Ovary (tissue), 9 donors: ENCODE measurements around the gene WWOX. TPM values are rescaled to one million over a fixed set of nuclear protein-coding genes. Genes with fewer than 3 reads are reported as not detected.

Source experiments
- DNase-seq, 5 donors: peaks; one replicate each; pipeline ENCODE4 v3.0.0-alpha.2; 2019 to 2020
- H3K27ac ChIP-seq, 2 donors: fragments of 200-600 bp; one replicate each; pipeline versions ENCODE4 v1.5.1 to v1.8.0; 2019 to 2022
- H3K27me3 ChIP-seq: fragments of 200-600 bp; one replicate; pipeline ENCODE4 v1.8.0; 2022
- H3K36me3 ChIP-seq: fragments of 200-600 bp; sonication (generic); one replicate; pipeline ENCODE4 v1.5.1; 2019
- H3K4me1 ChIP-seq: one replicate; pipeline ENCODE4 v1.8.1; 2013; ENCODE audit warnings: mild to moderate bottlenecking, moderate library complexity; ENCODE audit not compliant: insufficient read depth
- H3K4me3 ChIP-seq: fragments of 200-600 bp; sonication (generic); one replicate; pipeline ENCODE4 v1.5.1; 2017
- H3K9me3 ChIP-seq, 2 donors: fragments of 200-600 bp in 1 of 2; sonication (generic) in 1 of 2; one replicate each; pipeline versions ENCODE4 v1.5.1 to v1.8.1; 2013 to 2019; ENCODE audit warnings: mild to moderate bottlenecking in 1 of 2, moderate library complexity in 1 of 2
- CTCF ChIP-seq, 3 donors: fragments of 450-650 bp in 2 of 3; fragments of 200-600 bp in 1 of 3; IDR thresholded peaks; one replicate each; pipeline versions ENCODE4 v1.5.1 to v1.8.0; 2016 to 2022; ENCODE audit warnings: antibody characterized with exemption in 3 of 3, mild to moderate bottlenecking in 1 of 3
- EP300 ChIP-seq: sonication (generic); formaldehyde crosslinking; IDR thresholded peaks from one replicate; pipeline ENCODE4 v1.6.1; 2017; ENCODE audit warnings: antibody characterized with exemption
- POLR2A ChIP-seq: fragments of 450-650 bp; IDR thresholded peaks from one replicate; pipeline ENCODE4 v1.6.1; 2017; ENCODE audit warnings: antibody characterized with exemption, mild to moderate bottlenecking, moderate library complexity
- WGBS, 3 donors: extraction: QIAGEN DNeasy Blood & Tissue Kit in 1 of 3; methylation state at CpG; one replicate each; pipeline versions ENCODE4 v1.1.5 to v1.1.7; 2013 to 2017; 5-methylcytosine and 5-hydroxymethylcytosine counted together
- intact Hi-C, 4 donors: fragments of 100-400 bp; cut with DNase I; formaldehyde crosslinking; loops; one replicate each; pipeline versions ENCODE4 v1.11.0 to v1.15.1; 2022 to 2023
- polyA plus RNA-seq, 2 donors: library from polyadenylated mRNA; stranded (reverse); fragments of 200-250 nt in 1 of 2; fragments of 350-450 nt in 1 of 2; fragmentation: Illumina TruSeq in 1 of 2; extraction: RNeasy Lipid Tissue Mini Kit (QIAGEN cat#74804) in 1 of 2; gene quantifications; one replicate each; pipeline ENCODE4 v1.2.3, GENCODE V29; 2013 to 2014
- total RNA-seq, 7 donors: library from RNA; depleted of rRNA in 2 of 7; stranded (reverse); fragments of >200 nt in 2 of 7; fragmentation: NEBNext Ultra II Directional in 3 of 7; extraction: Animal tissue kit (Norgen Biotek cat#: 25700) in 3 of 7; gene quantifications; one replicate each; pipeline versions ENCODE4 v1.1.0 to v1.2.4, GENCODE V29; 2016 to 2023
- donor health status: DM: no; HTN: no; CAD: no; lungs with moderate emphysema.
- donor health status: DM: no; HTN: no; CAD: no.
- donor health status: Bipolar disorder and iron deficiency.
- donor health status: DM: yes; HTN: yes; CAD: no.
- donor health status: DM: no; HTN: no; CAD: no.
- donor health status: DM: yes; HTN: yes; CAD: no.

The WWOX gene
- total and polyA plus RNA-seq, 9 donors = 11.0 to 40.5 (median 25.2) TPM

GRCh38 chr16:78129349-78129748, 29.9 kb downstream of the WWOX start:
- Histone ChIP-seq H3K36me3 (no peaks in the 10 kb centered on the region), H3K27ac (no peak overlapping the region), H3K4me3 (no peak overlapping the region), H3K9me3 (no peaks in the 10 kb centered on the region), H3K4me1 (peaks cover 5% of the 10 kb centered on the region), H3K27me3 (no peaks in the 10 kb centered on the region)
- TF ChIP-seq EP300 = no peak
- TF ChIP-seq CTCF (IDR thresholded peaks at IDR 0.05) = no peak
- no peak for TF ChIP-seq POLR2A
- WGBS, 3 donors = 31 to 58% (median 53%) methylated on average over 2 of the region's 2 CpGs
- intact Hi-C loops = loop anchor here in 2 of 4 donors (10.0 kb wide), 2 partner anchors 105 to 375 kb away; no protein-coding TSS in a partner anchor
- DNase-seq = no peak

- H3K27ac ChIP-seq = no peak overlapping the region
- 82 to 84% (median 83%) methylated on average over 4 of the region's 4 CpGs for WGBS, 3 donors
- TF ChIP-seq POLR2A = no peak
- no peak for TF ChIP-seq EP300
- TF ChIP-seq CTCF (IDR thresholded peaks at IDR 0.05) = no peak
- intact Hi-C loops = no loop called here
- DNase-seq = no peak
- H3K9me3 ChIP-seq = no peaks in the 10 kb centered on the region
- H3K4me1 ChIP-seq = peaks cover 5% of the 10 kb centered on the region
- no peak overlapping the region for H3K4me3 ChIP-seq
- H3K36me3 ChIP-seq = no peaks in the 10 kb centered on the region
- H3K27me3 ChIP-seq = no peaks in the 10 kb centered on the region
Measured at GRCh38 chr16:78130083-78130608, 30.7 kb downstream of the WWOX start.

- TF ChIP-seq CTCF (IDR thresholded peaks at IDR 0.05) (no peak), POLR2A (no peak), EP300 (no peak)
- no peak for DNase-seq
- H3K4me3 ChIP-seq = no peak overlapping the region
- H3K4me1 ChIP-seq = peaks cover 5% of the 10 kb centered on the region
- no peak overlapping the region for H3K27ac ChIP-seq
- H3K36me3 ChIP-seq = no peaks in the 10 kb centered on the region
- intact Hi-C loops = no loop called here
- WGBS, 3 donors = 85 to 98% (median 88%) methylated on average over 5 of the region's 5 CpGs
- H3K9me3 ChIP-seq = no peaks in the 10 kb centered on the region
- H3K27me3 ChIP-seq = no peaks in the 10 kb centered on the region
Measured at GRCh38 chr16:78130950-78131349, 31.5 kb downstream of the WWOX start.

GRCh38 chr16:78133919-78134318, 34.5 kb downstream of the WWOX start:
- Histone ChIP-seq H3K4me3 (no peak overlapping the region), H3K4me1 (no peaks in the 10 kb centered on the region), H3K36me3 (no peaks in the 10 kb centered on the region), H3K27ac (no peak overlapping the region), H3K9me3 (no peaks in the 10 kb centered on the region), H3K27me3 (no peaks in the 10 kb centered on the region)
- DNase-seq = no peak
- TF ChIP-seq EP300 (no peak), CTCF (IDR thresholded peaks at IDR 0.05) (no peak), POLR2A (no peak)
- 86 to 93% (median 89%) methylated on average over 2 of the region's 2 CpGs for WGBS, 3 donors
- intact Hi-C loops = no loop called here
